ENCODE data around the gene HTRA3. TPM values are rescaled to one million over a fixed set of nuclear protein-coding genes. Genes with fewer than 3 reads are reported as not detected.

HTRA3 gene
- total RNA-seq, 1 donor from 2014 or later, result not detected

- ChIA-PET CTCF (no interaction called here), POLR2A (no interaction called here)
- intact Hi-C loops (cut with micrococcal nuclease), result no loop called here
- Mint-ChIP-seq H3K27ac (no peak overlapping the region), H3K4me1 (peaks cover 7% of the 10 kb centered on the region), H3K27me3 (peaks cover 4% of the 10 kb centered on the region), H3K36me3 (ENCODE audit: low read depth) (no peaks in the 10 kb centered on the region), H3K4me3 (no peak overlapping the region), H3K9me3 (no peaks in the 10 kb centered on the region)
- TF ChIP-seq CTCF (IDR thresholded peaks at IDR 0.05), result no peak
- no peak for ATAC-seq (ENCODE audit: low read depth)
- DNase-seq, result no peak
Measured at GRCh38 chr4:8285976-8286718, 16.6 kb downstream of the HTRA3 start.

- POLR2A ChIA-PET, result no interaction called here
- intact Hi-C loops (cut with micrococcal nuclease), result no loop called here
Measured at GRCh38 chr4:8286719-8287342, 17.3 kb downstream of the HTRA3 start.

GRCh38 chr4:8287343-8288280 is 18.1 kb downstream of the HTRA3 start:
- Mint-ChIP-seq H3K4me1 (peaks cover 7% of the 10 kb centered on the region), H3K9me3 (no peaks in the 10 kb centered on the region), H3K27me3 (peaks cover 4% of the 10 kb centered on the region), H3K27ac (no peak overlapping the region), H3K36me3 (ENCODE audit: low read depth) (no peaks in the 10 kb centered on the region), H3K4me3 (no peak overlapping the region)
- TF ChIP-seq CTCF (IDR thresholded peaks at IDR 0.05), result no peak
- ATAC-seq (ENCODE audit: low read depth) (no peak), DNase-seq (no peak)
- intact Hi-C loops (cut with micrococcal nuclease), result no loop called here
- POLR2A ChIA-PET, result no interaction called here
- CTCF ChIA-PET, result no interaction called here

More at GRCh38 chr4:8286719-8287342, 17.3 kb downstream of the HTRA3 start:
- H3K9me3 Mint-ChIP-seq, result no peaks in the 10 kb centered on the region
- ATAC-seq (ENCODE audit: low read depth) (no peak), DNase-seq (no peak)
- no peak for TF ChIP-seq CTCF (IDR thresholded peaks at IDR 0.05)
- CTCF ChIA-PET, result no interaction called here
- H3K4me1 Mint-ChIP-seq, result peaks cover 7% of the 10 kb centered on the region
- H3K4me3 Mint-ChIP-seq, result no peak overlapping the region
- H3K36me3 Mint-ChIP-seq (ENCODE audit: low read depth), result no peaks in the 10 kb centered on the region
- H3K27me3 Mint-ChIP-seq, result peaks cover 4% of the 10 kb centered on the region
- H3K27ac Mint-ChIP-seq, result no peak overlapping the region

- POLR2A ChIA-PET, result no interaction called here
Measured at GRCh38 chr4:8289151-8289750, 19.7 kb downstream of the HTRA3 start.

More at GRCh38 chr4:8289151-8289750, 19.7 kb downstream of the HTRA3 start:
- peaks cover 7% of the 10 kb centered on the region for H3K4me1 Mint-ChIP-seq
- H3K27ac Mint-ChIP-seq, result no peak overlapping the region
- H3K36me3 Mint-ChIP-seq (ENCODE audit: low read depth), result no peaks in the 10 kb centered on the region
- no peaks in the 10 kb centered on the region for H3K9me3 Mint-ChIP-seq
- H3K4me3 Mint-ChIP-seq, result no peak overlapping the region
- H3K27me3 Mint-ChIP-seq, result peaks cover 4% of the 10 kb centered on the region
- CTCF ChIA-PET, result no interaction called here
- TF ChIP-seq CTCF (IDR thresholded peaks at IDR 0.05), result no peak
- ATAC-seq (ENCODE audit: low read depth) (no peak), DNase-seq (no peak)
- intact Hi-C loops (cut with micrococcal nuclease), result no loop called here
